GM12878 (cell line): ENCODE results near the gene PTP4A1. TPM values are rescaled to one million over a fixed set of nuclear protein-coding genes. Genes with fewer than 3 reads are reported as not detected.
A peak's percentile ranks its signal among the peaks of the same experiment; 100 is the strongest.

Source experiments
- ATAC-seq: fragments of 200-7000 bp; cut with Tn5 transposase; 3 replicates; pipeline ENCODE4 v1.9.1; 2020; ENCODE audit warnings: mild to moderate bottlenecking, moderate library complexity
- BruUV-seq: library from RNA; stranded (reverse); fragments of 400-500 nt; replicated peaks from 2 replicates; lab custom pipeline; 2021; lab: Mats Ljungman, UMichigan
- CTCF ChIA-PET: fragments of 300-600 bp; sonication (Branson Sonifier 250); formaldehyde crosslinking; extraction: SDS; loops from one replicate; lab custom pipeline; 2021; ENCODE audit warnings: inconsistent platforms; lab: Yijun Ruan, JAX
- POLR2A ChIA-PET: fragments of 350-600 bp; formaldehyde crosslinking; extraction: SDS; loops from one replicate; lab custom pipeline; 2021; ENCODE audit warnings: inconsistent platforms; lab: Charles Lee
- RAD21 ChIA-PET: fragments of 300-600 bp; sonication (Branson Sonifier 250); formaldehyde crosslinking; loops from one replicate; lab custom pipeline; 2023; ENCODE audit warnings: antibody characterized with exemption; ENCODE audit not compliant: unreplicated experiment; lab: Charles Lee
- SMC1A ChIA-PET: fragments of 300-600 bp; sonication (Branson Sonifier 250); formaldehyde crosslinking; loops from one replicate; lab custom pipeline; 2023; ENCODE audit not compliant: unreplicated experiment, uncharacterized antibody; lab: Charles Lee
- DNase-seq: peaks from one replicate; pipeline ENCODE4 v3.0.0-alpha.2; 2011; ENCODE audit warnings: low read depth, low spot score
- FAIRE-seq: peaks from 3 replicates; lab custom pipeline; 2011; peaks lifted over from hg19 to GRCh38; lab: Jason Lieb, UNC
- H2AFZ ChIP-seq: 2 replicates; pipeline ENCODE4 v1.6.0; 2011; ENCODE audit warnings: low read depth, low read length, control low read depth; ENCODE audit not compliant: control insufficient read depth
- H3K27ac ChIP-seq: 2 replicates; pipeline ENCODE4 v1.5.1; 2011; ENCODE audit warnings: control low read depth; ENCODE audit not compliant: control insufficient read depth, insufficient read depth
- H3K27me3 ChIP-seq, 2 experiments: replicated peaks in 1 of 2; 2 replicates each; pipeline versions ENCODE4 v1.6.0 to v1.6.1; 2011; ENCODE audit warnings: low read length in 1 of 2; ENCODE audit not compliant: control insufficient read depth in 2 of 2, insufficient read depth in 2 of 2
- H3K36me3 ChIP-seq, 2 experiments: 2 replicates each; pipeline ENCODE4 v1.5.1; 2011; ENCODE audit warnings: low read length in 1 of 2; ENCODE audit not compliant: control insufficient read depth in 2 of 2, insufficient read depth in 2 of 2
- H3K4me1 ChIP-seq: 2 replicates; pipeline ENCODE4 v1.6.1; 2011; ENCODE audit warnings: mild to moderate bottlenecking, low read length, moderate library complexity, mixed read lengths; ENCODE audit not compliant: control insufficient read depth, insufficient read depth
- H3K4me2 ChIP-seq: 2 replicates; pipeline ENCODE4 v1.6.0; 2011; ENCODE audit warnings: control low read depth; ENCODE audit not compliant: control insufficient read depth, insufficient read depth
- H3K4me3 ChIP-seq: fragments of 200-600 bp; sonication (generic); 2 replicates; pipeline ENCODE4 v1.5.1; 2016
- H3K79me2 ChIP-seq: 2 replicates; pipeline ENCODE4 v1.6.0; 2011; ENCODE audit warnings: low read length; ENCODE audit not compliant: control insufficient read depth, insufficient read depth
- H3K9ac ChIP-seq: 2 replicates; pipeline ENCODE4 v1.8.0; 2011; ENCODE audit warnings: low read length, control low read depth, mixed read lengths; ENCODE audit not compliant: control insufficient read depth, insufficient read depth
- H3K9me3 ChIP-seq: replicated peaks from 3 replicates; pipeline ENCODE4 v1.5.1; 2011; ENCODE audit warnings: mild to moderate bottlenecking, low read length; ENCODE audit not compliant: control insufficient read depth, insufficient read depth
- H4K20me1 ChIP-seq: 2 replicates; pipeline ENCODE4 v1.6.0; 2011; ENCODE audit not compliant: control insufficient read depth, insufficient read depth
- FOXM1 ChIP-seq: IDR thresholded peaks from 2 replicates; pipeline ENCODE4 v1.6.1; 2012; ENCODE audit warnings: low read depth, mild to moderate bottlenecking, inconsistent platforms, low read length, moderate library complexity
- POLR2AphosphoS5 ChIP-seq: IDR thresholded peaks from 2 replicates; pipeline ENCODE4 v1.6.1; 2011; ENCODE audit warnings: mild to moderate bottlenecking, low read length, inconsistent platforms
- POU2F2 ChIP-seq: IDR thresholded peaks from 3 replicates; pipeline ENCODE4 v1.6.1; 2011; ENCODE audit warnings: low read depth, mild to moderate bottlenecking, low read length, borderline replicate concordance
- WRNIP1 ChIP-seq: IDR thresholded peaks from 2 replicates; pipeline ENCODE4 v1.6.1; 2011; ENCODE audit warnings: low read depth, low read length, improper control_type of control experiment, borderline replicate concordance
- WGBS: methylation state at CpG from one replicate; pipeline ENCODE4 v1.1.6; 2016; ENCODE audit warnings: low lambda C conversion rate; ENCODE audit not compliant: insufficient replicate concordance, insufficient coverage; ENCODE audit errors: missing lambda C conversion rate; 5-methylcytosine and 5-hydroxymethylcytosine counted together
- in situ Hi-C: fragments of 300-500 bp; cut with MboI; formaldehyde crosslinking; loops from 9 replicates; pipeline ENCODE4 v1.14.3; 2018; ENCODE audit warnings: mixed read lengths
- intact Hi-C: fragments of 100-400 bp; cut with micrococcal nuclease; formaldehyde crosslinking; loops from one replicate; pipeline ENCODE4 v1.14.2; 2022; ENCODE audit not compliant: unreplicated experiment
- polyA plus RNA-seq, 11 experiments: library from polyadenylated mRNA; depleted of rRNA in 4 of 11; unstranded in 6 of 11; stranded (reverse) in 5 of 11; fragments of >200 nt; fragmentation: Nextera tagmentation in 4 of 11; fragmentation: Illumina TruSeq in 1 of 11; extraction: Ambion mirVana in 4 of 11; extraction: Trizol in 1 of 11; gene quantifications; 1 replicate in 1 of 11; 2 replicates in 10 of 11; pipeline versions ENCODE4 v1.2.1 to v1.2.3, GENCODE V29; 2011 to 2016; ENCODE audit warnings: inconsistent platforms in 2 of 11, missing spikeins in 2 of 11, low read depth in 1 of 11
- total RNA-seq, 4 experiments: library from RNA; depleted of rRNA in 3 of 4; stranded (reverse); fragments of >200 nt in 3 of 4; fragmentation: Illumina TruSeq in 1 of 4; extraction: Trizol in 1 of 4; gene quantifications; 2 replicates each; pipeline versions ENCODE4 v1.2.1 to v1.2.3, GENCODE V29; 2013 to 2021

PTP4A1 gene
- total and polyA plus RNA-seq, 10 of the 15 experiments (the other 5 are each of a cell fraction or from before 2014, with no cell fraction given) = 8.5 to 190 (median 46.4) TPM; not detected in 2

DNA sequence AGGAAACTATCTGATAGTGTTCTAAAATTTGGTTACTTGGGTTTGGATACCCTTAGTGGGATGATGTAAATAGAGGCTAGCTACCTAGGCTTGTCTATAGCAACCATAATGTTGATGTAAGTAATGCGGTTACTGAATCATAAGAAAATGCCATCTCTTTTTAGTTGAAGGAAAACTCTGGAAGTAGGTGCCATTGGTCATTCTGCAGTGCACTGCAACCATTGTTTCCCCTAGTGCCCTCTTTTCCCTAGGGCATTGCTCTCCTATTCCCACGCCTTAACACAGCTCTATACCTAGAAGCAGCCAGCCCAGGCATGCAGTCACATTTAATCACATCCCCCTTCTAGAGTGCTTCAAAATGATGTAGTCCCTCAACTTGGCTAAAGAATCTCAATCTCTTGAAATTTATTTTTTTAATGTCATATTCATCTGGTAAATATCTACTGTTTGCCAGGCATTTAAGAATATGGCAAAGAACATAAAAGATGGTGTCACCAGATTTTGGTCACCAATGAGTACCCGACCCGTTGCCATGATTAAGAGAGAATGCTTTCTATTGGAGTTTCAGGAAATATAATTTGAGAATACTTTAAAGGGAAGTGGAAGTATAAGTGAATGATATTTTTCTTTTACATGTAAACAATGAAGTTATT, 10.4 kb downstream of the PTP4A1 start (continued):
- no peak for TF ChIP-seq WRNIP1

- DNase-seq (no peak), ATAC-seq (peak; percentile 14), FAIRE-seq (no peak)
- ChIA-PET RAD21 (interaction anchor here (0.8 to 2.1 kb wide), 2 partner anchors 14 to 231 kb away, joined by 3 to 12 read pairs; no protein-coding TSS in a partner anchor), POLR2A (no interaction called here), CTCF (interaction anchor here (1.8 to 2.1 kb wide), 3 partner anchors 10 to 231 kb away, joined by 8 to 15 read pairs (median 8); no protein-coding TSS in a partner anchor), SMC1A (interaction anchor here (0.9 to 2.6 kb wide), 9 partner anchors 9 to 231 kb away, joined by 3 to 14 read pairs (median 4); no protein-coding TSS in a partner anchor)
- no peak overlapping the region for H2AFZ ChIP-seq
- TF ChIP-seq POLR2AphosphoS5 = peak; percentile 49; the same call in 1 of the 2 replicates
- no peak for TF ChIP-seq POU2F2
- 0 out of 2 replicates have a peak, but pooled peaks have one; percentile 33 for TF ChIP-seq FOXM1
- in situ Hi-C loops (no loop called here), intact Hi-C loops (no loop called here)
- no peaks in the 10 kb centered on the region for H3K27me3 ChIP-seq
- H3K4me3 ChIP-seq = no peak overlapping the region
- no peak overlapping the region for H3K27ac ChIP-seq
- no peak overlapping the region for H3K4me2 ChIP-seq
- H3K36me3 ChIP-seq = peaks cover 3 to 22% of the 10 kb centered on the region in 2 experiments
- WGBS = 85% methylated on average over 4 of the region's 4 CpGs
- H4K20me1 ChIP-seq = no peaks in the 10 kb centered on the region
- no TSS peak for BruUV-seq
- H3K79me2 ChIP-seq = no peaks in the 10 kb centered on the region; the same call in none of the 2 replicates
- no peak overlapping the region for H3K9ac ChIP-seq
- no peaks in the 10 kb centered on the region for H3K4me1 ChIP-seq
- H3K9me3 ChIP-seq = no peaks in the 10 kb centered on the region
Measured at GRCh38 chr6:63584125-63584514, 11.8 kb downstream of the PTP4A1 start.
